Endothelial cell of umbilical vein (primary cell): ENCODE data around the gene UBE2Q1. TPM values are rescaled to one million over a fixed set of nuclear protein-coding genes. Genes with fewer than 3 reads are reported as not detected.

ENCODE experiments used
- BruUV-seq: library from RNA; stranded (reverse); fragments of 400-500 nt; replicated peaks from 2 replicates; lab custom pipeline; 2021; lab: Mats Ljungman, UMichigan
- CTCF ChIA-PET: fragments of 300-600, 350-600 bp; sonication (Branson Sonifier 250); formaldehyde crosslinking; loops from one replicate; lab custom pipeline; 2021; ENCODE audit warnings: antibody characterized with exemption, inconsistent platforms; lab: Charles Lee
- POLR2A ChIA-PET: fragments of 300-600, 350-600 bp; sonication (Branson Sonifier 250); formaldehyde crosslinking; loops from one replicate; lab custom pipeline; 2021; ENCODE audit warnings: antibody characterized with exemption, inconsistent platforms; lab: Charles Lee
- DNase-seq: peaks from one replicate; pipeline ENCODE4 v3.0.0-alpha.2; 2011; ENCODE audit warnings: low read depth, low spot score
- FAIRE-seq: peaks from 2 replicates; lab custom pipeline; 2011; peaks lifted over from hg19 to GRCh38; lab: Jason Lieb, UNC
- H2AFZ ChIP-seq: 2 replicates; pipeline ENCODE4 v1.6.0; 2012; ENCODE audit warnings: low read depth, low read length, control low read depth, inconsistent platforms
- H3K27ac ChIP-seq: 2 replicates; pipeline ENCODE4 v1.5.1; 2011; ENCODE audit warnings: low read depth, mild to moderate bottlenecking, control low read depth, low read length, moderate library complexity; ENCODE audit not compliant: insufficient read depth
- H3K27me3 ChIP-seq, 2 experiments: 2 replicates each; pipeline versions ENCODE4 v1.6.0 to v1.6.1; 2011; ENCODE audit warnings: low read length in 2 of 2, mixed read lengths in 1 of 2; ENCODE audit not compliant: control insufficient read depth in 2 of 2, insufficient read depth in 2 of 2
- H3K36me3 ChIP-seq, 2 experiments: 2 replicates in 1 of 2; 3 replicates in 1 of 2; pipeline ENCODE4 v1.5.1; 2011; ENCODE audit warnings: low read length in 2 of 2, mild to moderate bottlenecking in 1 of 2, moderate library complexity in 1 of 2; ENCODE audit not compliant: control insufficient read depth in 2 of 2, insufficient read depth in 2 of 2; ENCODE audit errors: extremely low read depth in 1 of 2
- H3K4me1 ChIP-seq: 3 replicates; pipeline ENCODE4 v1.5.1; 2011; ENCODE audit warnings: mild to moderate bottlenecking, low read length; ENCODE audit not compliant: control insufficient read depth, insufficient read depth; ENCODE audit errors: extremely low read depth
- H3K4me2 ChIP-seq: 2 replicates; pipeline ENCODE4 v1.6.1; 2011; ENCODE audit warnings: low read length, control low read depth, mixed read lengths; ENCODE audit not compliant: insufficient read depth
- H3K4me3 ChIP-seq, 3 experiments: fragments of 200-600 bp in 1 of 3; sonication (generic), shearing (Covaris generic) in 1 of 3; replicated peaks in 1 of 3; 2 replicates each; pipeline ENCODE4 v1.5.1; 2011 to 2016; ENCODE audit warnings: control low read depth in 3 of 3, low read length in 3 of 3, mild to moderate bottlenecking in 2 of 3, inconsistent platforms in 1 of 3, low read depth in 1 of 3, moderate library complexity in 1 of 3; ENCODE audit not compliant: insufficient read depth in 1 of 3
- H3K79me2 ChIP-seq: 2 replicates; pipeline ENCODE4 v1.6.0; 2012; ENCODE audit warnings: low read length, inconsistent platforms; ENCODE audit not compliant: control insufficient read depth, insufficient read depth
- H3K9ac ChIP-seq: replicated peaks from 2 replicates; pipeline ENCODE3; 2011; ENCODE audit warnings: low read length, control low read depth; ENCODE audit not compliant: insufficient read depth; ENCODE audit errors: extremely low read depth
- H3K9me1 ChIP-seq: replicated peaks from 3 replicates; pipeline ENCODE4 v1.6.0; 2011; ENCODE audit warnings: mild to moderate bottlenecking, low read length; ENCODE audit not compliant: control insufficient read depth, insufficient read depth; ENCODE audit errors: extremely low read depth
- H3K9me3 ChIP-seq: replicated peaks from 2 replicates; pipeline ENCODE4 v1.5.1; 2012; ENCODE audit warnings: low read length, inconsistent platforms; ENCODE audit not compliant: control insufficient read depth, insufficient read depth
- H4K20me1 ChIP-seq: replicated peaks from 2 replicates; pipeline ENCODE3; 2011; ENCODE audit warnings: mild to moderate bottlenecking, low read length; ENCODE audit not compliant: control insufficient read depth, insufficient read depth; ENCODE audit errors: extremely low read depth
- CTCF ChIP-seq, 2 donors: IDR thresholded peaks; 1 replicate in 1 of 2; 2 replicates in 1 of 2; pipeline ENCODE4 v1.5.1; 2011; ENCODE audit warnings: low read length in 2 of 2, mild to moderate bottlenecking in 2 of 2, moderate library complexity in 2 of 2, control low read depth in 1 of 2, inconsistent platforms in 1 of 2, low read depth in 1 of 2; ENCODE audit not compliant: insufficient read depth in 1 of 2; ENCODE audit errors: extremely low read depth in 1 of 2
- EZH2 ChIP-seq: IDR thresholded peaks from 2 replicates; pipeline ENCODE4 v1.6.1; 2012; ENCODE audit warnings: borderline replicate concordance, low read depth, mild to moderate bottlenecking, moderate library complexity, low read length, inconsistent platforms; ENCODE audit not compliant: severe bottlenecking
- FOS ChIP-seq: IDR thresholded peaks from 2 replicates; pipeline ENCODE4 v1.6.1; 2011; ENCODE audit warnings: mild to moderate bottlenecking, low read length, moderate library complexity, borderline replicate concordance; ENCODE audit not compliant: insufficient read depth
- GATA2 ChIP-seq: IDR thresholded peaks from 2 replicates; pipeline ENCODE4 v1.7.0; 2011; ENCODE audit warnings: low read depth, mild to moderate bottlenecking, moderate library complexity, mixed read lengths, low read length; ENCODE audit not compliant: insufficient read length, insufficient read depth
- JUN ChIP-seq: IDR thresholded peaks from 2 replicates; pipeline ENCODE4 v1.6.1; 2011; ENCODE audit warnings: borderline replicate concordance, low read depth; ENCODE audit not compliant: insufficient read length, insufficient read depth
- MAX ChIP-seq: IDR thresholded peaks from 2 replicates; pipeline ENCODE4 v1.6.1; 2011; ENCODE audit not compliant: insufficient read depth, insufficient read length
- MYC ChIP-seq: IDR thresholded peaks from one replicate; pipeline ENCODE4 v1.6.1; 2011; ENCODE audit warnings: mild to moderate bottlenecking, low read depth, low read length
- POLR2A ChIP-seq: IDR thresholded peaks from 2 replicates; pipeline ENCODE4 v1.6.1; 2012; ENCODE audit warnings: low read depth, mild to moderate bottlenecking, control low read depth, low read length
- POLR2AphosphoS5 ChIP-seq: IDR thresholded peaks from 2 replicates; pipeline ENCODE4 v1.6.1; 2012; ENCODE audit warnings: low read depth, mild to moderate bottlenecking, control low read depth, low read length, moderate library complexity; ENCODE audit not compliant: insufficient read depth
- dilution Hi-C: fragments of 300-500 bp; cut with MboI; formaldehyde crosslinking; loops from one replicate; pipeline ENCODE4 v1.15.0; 2019; ENCODE audit warnings: low sequenced_read_pairs; ENCODE audit not compliant: extremely low pct_ligation_motif_present
- intact Hi-C: fragments of 100-400 bp; cut with micrococcal nuclease; formaldehyde crosslinking; loops from one replicate; pipeline ENCODE4 v1.10.0; 2022
- polyA plus RNA-seq, 4 experiments: library from polyadenylated mRNA; depleted of rRNA in 3 of 4; stranded (reverse) in 3 of 4; unstranded in 1 of 4; fragments of >200 nt; gene quantifications; 2 replicates each; pipeline versions ENCODE4 v1.2.1 to v1.2.3, GENCODE V29; 2011 to 2012; ENCODE audit warnings: missing spikeins in 1 of 4
- total RNA-seq: library from RNA; stranded (reverse); gene quantifications from 2 replicates; pipeline ENCODE4 v1.2.3, GENCODE V29; 2021

Gene UBE2Q1
- total and polyA plus RNA-seq, 2 donors (not counting 3 experiments of a cell fraction or from before 2014, with no cell fraction given), result 16.5 to 85.4 TPM

GRCh38 chr1:154589780-154590179 is 31.3 kb upstream of the UBE2Q1 start:
- H3K27ac ChIP-seq, result no peak overlapping the region
- H3K4me2 ChIP-seq, result no peak overlapping the region
- H3K9me1 ChIP-seq, result no peaks in the 10 kb centered on the region
- ChIA-PET POLR2A (no interaction called here), CTCF (interaction anchor here (1.1 to 2.0 kb wide), 2 partner anchors 30 to 110 kb away, joined by 3 to 5 read pairs; no protein-coding TSS in a partner anchor)
- H2AFZ ChIP-seq, result no peak overlapping the region
- no peaks in the 10 kb centered on the region for H3K9me3 ChIP-seq
- no TSS peak for BruUV-seq
- H3K27me3 ChIP-seq, result no peaks in the 10 kb centered on the region
- dilution Hi-C loops (no loop called here), intact Hi-C loops (no loop called here)
- FAIRE-seq (no peak), DNase-seq (no peak)
- H4K20me1 ChIP-seq, result no peaks in the 10 kb centered on the region
- H3K9ac ChIP-seq, result no peak overlapping the region
- no peak for TF ChIP-seq MAX
- TF ChIP-seq POLR2AphosphoS5, result no peak
- TF ChIP-seq POLR2A, result no peak
- TF ChIP-seq FOS, result no peak
- TF ChIP-seq CTCF (IDR thresholded peaks at IDR 0.05; ENCODE audit: extremely low read depth in 1 of 2, insufficient read depth in 1 of 2, low read depth in 1 of 2, low read length in 2 of 2), result no peak
- TF ChIP-seq GATA2, result no peak
- no peak for TF ChIP-seq MYC
- TF ChIP-seq JUN, result no peak
- TF ChIP-seq EZH2, result no peak
- peaks cover 36 to 56% of the 10 kb centered on the region in 2 experiments for H3K36me3 ChIP-seq
- no peak overlapping the region for H3K4me3 ChIP-seq
- H3K79me2 ChIP-seq, result no peaks in the 10 kb centered on the region
- peaks cover 9% of the 10 kb centered on the region for H3K4me1 ChIP-seq
